HG02938 (cell line): ENCODE data around the gene PSMD6.

Experiments used
- ATAC-seq: cut with Tn5 transposase; IDR thresholded peaks from one replicate; pipeline ENCODE4 v1.9.1; 2021; ENCODE audit warnings: mild to moderate bottlenecking, moderate library complexity; ENCODE audit not compliant: unreplicated experiment

PSMD6 gene

DNA sequence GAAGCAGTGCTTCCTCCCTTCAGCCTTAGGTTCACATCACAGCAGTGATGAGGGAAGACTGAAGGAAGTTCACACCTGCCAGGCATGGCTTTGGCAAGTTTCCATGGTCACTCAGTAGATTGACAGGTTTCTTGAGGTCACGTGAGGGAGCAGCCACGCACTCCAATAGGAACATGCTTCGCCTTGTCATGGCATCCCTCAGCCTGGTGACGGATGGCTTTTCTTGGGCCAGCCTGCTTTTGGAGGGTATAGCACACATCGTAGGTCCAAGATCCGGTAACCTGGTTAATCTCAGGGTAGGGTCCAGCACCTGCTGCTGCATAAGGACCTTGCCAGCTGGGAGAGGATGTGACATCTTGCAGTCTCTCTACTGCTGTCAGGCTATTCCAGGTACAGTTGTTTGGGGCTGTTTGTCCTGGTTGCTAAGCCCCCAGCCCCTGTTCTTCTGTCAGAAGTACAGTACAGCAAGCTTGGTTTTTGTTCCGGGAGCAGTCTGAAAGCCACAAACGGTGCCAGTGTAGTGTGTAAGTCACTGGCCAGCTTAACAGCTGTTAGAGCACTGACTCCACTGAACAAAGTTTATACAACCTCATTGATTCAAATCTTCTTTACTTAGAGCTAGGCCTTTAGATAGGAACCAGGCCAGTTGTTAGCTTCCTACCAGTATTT, 42.3 kb downstream of the PSMD6 start:
- ATAC-seq = no peak

DNA sequence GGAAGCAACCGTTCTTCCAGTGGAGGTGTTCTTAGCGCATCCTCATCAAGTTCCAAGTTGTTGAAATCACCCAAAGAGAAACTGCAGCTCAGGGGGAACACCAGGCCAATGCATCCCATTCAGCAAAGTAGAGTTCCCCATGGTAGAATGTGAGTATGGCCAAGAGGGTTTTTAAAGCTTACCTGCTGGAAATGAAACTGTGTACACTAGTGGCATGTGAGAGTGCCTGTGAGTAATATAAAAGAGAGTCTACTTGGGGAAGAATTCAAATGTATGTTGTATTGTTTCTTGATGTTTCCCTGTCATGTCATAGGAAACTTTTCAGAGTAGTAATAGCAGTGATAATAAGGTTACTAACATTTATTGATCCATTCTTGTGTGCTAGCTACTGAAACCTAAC, 43.3 kb downstream of the PSMD6 start:
- ATAC-seq = no peak

DNA sequence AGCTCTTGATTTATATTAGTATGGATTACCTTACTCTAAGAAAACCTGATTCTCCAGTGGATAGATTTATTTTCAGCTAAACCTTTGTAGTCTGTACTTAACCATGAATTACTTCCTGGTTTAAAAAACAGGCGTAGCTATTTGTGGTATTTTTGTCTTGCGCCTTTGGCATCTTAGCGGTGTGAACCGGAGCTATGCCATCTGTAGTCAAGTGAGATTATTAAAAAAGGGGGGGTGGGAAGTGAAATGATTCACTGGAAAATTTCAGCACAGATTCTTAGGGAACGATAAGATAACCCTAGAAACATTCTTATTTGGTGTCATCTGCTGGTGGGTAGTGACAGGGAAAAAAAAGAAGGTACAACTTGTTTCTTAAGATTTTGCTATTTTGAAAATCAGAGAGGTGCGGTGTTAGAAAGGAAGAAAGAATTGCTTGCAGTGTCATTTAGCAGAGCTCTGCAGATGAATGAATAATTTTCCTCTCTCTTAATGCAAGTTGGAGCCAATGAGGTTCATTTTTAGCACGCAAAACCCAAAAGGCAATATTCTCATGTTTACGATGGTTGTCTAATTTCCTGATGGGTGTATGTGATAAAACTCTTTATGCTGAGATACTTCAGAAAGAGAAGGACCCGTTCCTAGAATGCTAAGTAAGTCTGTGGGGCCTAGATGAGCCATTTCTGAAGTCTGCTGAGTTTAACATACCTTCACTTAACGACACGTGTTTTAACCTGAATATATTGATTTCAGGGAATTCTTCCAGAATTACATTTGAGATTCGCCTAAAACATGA, 44.0 kb downstream of the PSMD6 start:
- no peak for ATAC-seq

DNA sequence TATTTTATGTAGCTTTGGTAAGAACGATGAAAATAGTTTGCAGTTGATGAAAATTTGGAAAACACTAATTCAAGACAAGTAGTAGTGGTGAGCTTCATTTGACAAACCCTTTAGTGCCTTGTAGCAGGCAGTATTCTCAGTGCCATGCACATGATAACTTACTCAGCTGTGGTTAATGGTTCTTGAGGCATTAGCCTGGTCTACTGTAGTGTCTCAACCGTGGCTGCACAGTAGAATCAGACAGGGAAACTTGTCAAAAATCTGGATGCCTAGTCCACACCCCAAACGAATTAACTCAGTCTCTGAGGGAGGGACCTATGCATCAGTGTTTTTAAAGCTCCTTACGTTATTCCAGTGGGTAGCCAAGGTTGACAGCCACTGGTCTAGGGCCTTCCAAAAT, 45.4 kb downstream of the PSMD6 start:
- no peak for ATAC-seq

GRCh38 chr3:63976872-63977200, 46.5 kb downstream of the PSMD6 start:
- ATAC-seq = no peak

GRCh38 chr3:63976161-63976871, 47.0 kb downstream of the PSMD6 start:
- ATAC-seq = no peak

DNA sequence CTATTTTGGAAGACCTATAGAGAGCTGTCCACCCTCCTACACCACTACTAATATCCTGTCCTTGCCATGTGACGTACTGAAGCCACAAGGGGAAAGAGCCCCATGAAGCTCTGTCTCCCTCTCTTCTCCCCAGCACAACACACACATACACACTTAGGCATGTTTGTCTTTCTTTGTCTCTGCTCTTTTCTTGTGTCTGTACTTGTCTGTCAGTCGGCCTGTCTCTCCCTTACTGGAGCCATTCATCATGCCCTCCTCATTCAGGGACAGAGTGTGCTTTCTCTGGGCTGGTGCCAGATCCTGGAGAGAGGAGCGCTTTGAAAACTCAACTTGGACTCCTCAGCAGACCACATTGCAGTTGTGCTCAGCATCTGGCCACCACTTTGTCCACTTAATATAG, 47.6 kb downstream of the PSMD6 start:
- ATAC-seq = no peak

- ATAC-seq = no peak
Measured at GRCh38 chr3:63974451-63974850, 48.8 kb downstream of the PSMD6 start.

DNA sequence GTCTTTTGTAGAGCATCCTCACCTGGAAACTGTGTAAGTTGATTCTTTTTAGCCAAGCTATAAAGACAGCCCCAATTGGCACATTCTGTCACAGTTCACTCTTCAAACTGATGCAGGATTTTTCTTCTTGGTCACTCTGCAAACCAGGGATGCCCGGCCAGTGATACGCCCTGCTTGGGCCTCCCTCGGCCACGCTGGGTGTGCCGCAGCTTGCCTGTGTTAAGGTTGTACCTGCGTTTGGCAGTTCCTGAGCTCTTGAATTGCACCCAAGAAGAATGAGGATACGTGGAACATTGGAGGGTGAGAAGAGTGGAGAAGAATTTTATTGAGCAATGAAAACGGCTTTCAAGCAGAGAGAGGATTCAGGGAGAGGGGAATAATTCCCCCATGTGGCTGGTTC, 49.9 kb downstream of the PSMD6 start:
- ATAC-seq = no peak

- no peak for ATAC-seq
Measured at GRCh38 chr3:63972987-63973386, 50.3 kb downstream of the PSMD6 start.

DNA sequence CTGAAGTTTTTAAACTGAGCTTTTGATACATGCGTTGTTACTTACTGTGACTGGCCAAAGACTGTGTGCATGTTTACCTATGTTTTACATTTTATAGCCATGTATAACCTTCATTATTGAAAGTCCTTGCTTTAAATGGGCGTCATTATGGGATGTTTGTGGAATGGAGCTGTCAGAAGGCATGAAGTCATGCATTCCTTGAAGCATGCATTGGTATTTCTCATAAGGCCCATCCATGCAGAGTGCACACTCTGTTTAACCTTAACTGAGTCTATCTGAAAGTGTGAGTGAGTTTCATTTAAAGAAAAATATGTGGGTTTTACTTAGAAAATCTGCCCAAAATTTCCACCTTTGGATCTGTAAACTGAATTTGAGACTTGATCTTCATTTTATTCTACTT, 51.1 kb downstream of the PSMD6 start:
- ATAC-seq = no peak

DNA sequence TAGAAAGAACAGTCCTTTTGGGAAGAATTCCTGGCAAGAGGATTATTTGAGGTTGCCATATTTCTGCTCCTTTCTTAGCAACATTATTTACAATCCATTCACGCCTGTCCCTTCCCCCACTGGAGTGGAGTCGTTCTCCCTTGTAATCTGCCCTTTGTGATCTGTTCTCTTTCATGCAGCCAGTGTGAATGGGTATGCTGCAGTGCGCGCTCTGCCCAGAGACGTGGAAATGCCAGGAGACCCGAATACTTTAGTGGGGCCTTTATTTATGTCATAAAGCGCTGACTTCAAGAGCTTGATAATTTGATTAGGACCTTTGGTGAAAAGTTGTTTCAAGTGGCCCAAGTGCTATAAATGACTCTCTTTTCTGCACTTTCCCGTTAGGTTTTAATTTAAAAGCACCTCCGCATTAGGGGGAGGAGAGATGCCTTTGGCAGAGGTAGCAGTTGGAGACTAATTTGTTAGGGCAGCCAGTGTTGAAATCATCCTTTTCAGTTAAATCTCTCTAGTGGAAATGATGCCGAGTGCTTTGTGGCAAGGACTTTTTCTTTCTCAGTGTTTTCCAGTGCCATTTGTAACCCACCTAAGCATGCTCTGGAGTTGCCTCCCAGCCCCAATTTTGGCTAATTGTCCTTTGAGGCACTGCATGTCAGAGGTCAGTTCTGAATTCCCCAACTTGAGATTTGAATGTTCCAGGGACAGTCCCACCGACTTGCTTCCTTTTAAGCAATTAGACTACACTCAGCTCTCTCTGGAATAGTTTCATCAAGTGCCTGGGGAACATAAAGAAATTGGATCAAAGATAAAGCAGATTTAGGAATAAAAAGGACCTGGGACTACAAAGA, 52.4 kb downstream of the PSMD6 start:
- no peak for ATAC-seq

DNA sequence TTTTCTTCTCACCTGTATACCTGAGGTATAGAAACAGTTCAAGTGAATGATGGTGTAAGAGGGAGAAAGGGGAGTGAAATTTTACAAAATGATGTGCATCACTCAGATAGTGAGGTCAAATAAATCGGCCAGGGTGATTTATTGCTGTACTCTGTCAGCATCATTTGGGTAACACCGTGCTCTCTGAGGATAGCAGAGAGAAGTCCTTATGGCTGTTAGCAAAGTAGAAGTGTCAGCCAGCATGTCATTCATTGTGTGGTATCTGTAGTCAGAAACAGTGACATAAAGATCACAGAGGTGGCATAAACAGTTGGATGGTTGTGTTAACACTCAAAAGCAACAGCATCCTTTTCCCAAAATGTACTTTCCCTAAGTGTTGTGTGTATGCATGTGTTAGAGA, 53.4 kb downstream of the PSMD6 start:
- ATAC-seq = no peak

DNA sequence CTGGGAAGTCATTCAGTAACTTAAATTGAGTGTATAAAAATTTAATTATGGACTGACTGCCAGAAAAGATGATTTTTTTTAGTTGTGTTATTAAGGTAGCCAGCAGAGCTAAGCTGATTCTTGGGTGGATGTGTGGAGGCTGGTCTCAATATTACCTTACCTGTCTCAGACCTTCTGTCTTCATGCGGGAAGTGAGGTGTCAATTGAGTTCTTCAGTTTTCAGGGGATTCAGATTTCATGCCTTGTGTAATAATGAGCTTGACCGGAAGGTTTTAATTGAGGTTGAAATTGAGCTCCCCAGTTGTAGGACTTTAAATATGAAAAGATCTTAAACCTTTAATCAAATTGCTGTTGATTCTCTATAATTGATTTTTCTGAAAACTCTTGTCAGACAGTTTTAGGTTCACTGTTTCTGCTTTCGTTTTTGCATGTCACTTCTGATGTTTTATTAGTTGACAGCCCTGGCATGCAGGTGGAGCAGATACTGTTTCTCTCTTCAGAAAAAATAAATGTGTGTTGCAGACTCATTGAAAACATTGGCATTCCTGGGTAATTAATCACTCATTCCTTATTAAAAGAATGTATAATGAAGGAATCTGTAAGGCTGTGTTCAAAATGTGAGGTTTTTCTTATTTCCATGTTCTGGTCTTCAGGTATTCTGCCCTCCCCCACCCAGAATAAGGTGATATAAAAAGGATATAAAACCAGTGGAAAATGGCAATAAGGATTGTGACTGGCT, 54.5 kb downstream of the PSMD6 start:
- peak; percentile 15 for ATAC-seq

DNA sequence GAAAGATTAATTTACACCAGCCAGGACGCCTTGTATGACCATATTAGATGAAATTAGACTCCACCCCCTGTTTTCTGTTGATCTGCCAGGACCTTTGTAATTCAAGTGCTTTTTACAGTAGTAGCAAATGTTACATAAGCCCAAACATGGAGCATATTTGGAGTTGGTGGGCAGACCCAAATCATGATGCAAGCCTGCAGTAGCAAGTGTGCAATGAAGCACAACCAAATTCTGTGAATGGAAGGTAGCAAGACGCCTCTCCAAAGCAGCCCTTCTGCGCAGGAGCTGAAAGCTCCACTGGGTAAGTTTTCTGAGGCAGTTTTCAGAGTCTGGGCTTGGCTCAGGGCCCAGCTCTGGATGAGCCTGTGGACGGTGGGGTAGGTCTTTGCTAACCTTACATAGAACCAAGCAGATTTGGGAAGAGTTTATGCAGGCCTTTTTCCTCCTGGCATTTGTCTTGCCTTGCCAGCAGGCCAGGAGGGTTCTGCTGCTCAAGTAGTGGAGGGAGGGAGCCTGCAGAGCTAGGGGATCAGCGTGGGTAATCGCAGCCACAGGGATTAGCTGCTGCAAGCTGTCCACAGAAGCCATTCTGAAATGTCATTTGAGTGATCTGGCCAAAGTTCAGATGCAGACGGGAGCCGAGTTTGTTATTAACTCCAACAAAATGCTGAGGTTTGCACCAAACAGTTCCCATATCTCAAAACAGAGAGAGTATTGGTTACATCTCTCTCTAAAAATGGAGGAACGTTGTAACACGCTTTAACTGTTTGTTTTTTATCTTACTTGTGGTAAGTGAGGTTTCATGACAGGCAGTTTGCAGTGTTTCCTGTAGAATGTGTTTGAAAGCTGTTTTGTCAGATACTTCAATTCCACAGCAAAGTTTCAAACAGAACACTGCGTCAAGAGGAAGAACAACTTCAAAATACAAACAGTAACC, 55.4 kb downstream of the PSMD6 start:
- ATAC-seq = peak; percentile 66

DNA sequence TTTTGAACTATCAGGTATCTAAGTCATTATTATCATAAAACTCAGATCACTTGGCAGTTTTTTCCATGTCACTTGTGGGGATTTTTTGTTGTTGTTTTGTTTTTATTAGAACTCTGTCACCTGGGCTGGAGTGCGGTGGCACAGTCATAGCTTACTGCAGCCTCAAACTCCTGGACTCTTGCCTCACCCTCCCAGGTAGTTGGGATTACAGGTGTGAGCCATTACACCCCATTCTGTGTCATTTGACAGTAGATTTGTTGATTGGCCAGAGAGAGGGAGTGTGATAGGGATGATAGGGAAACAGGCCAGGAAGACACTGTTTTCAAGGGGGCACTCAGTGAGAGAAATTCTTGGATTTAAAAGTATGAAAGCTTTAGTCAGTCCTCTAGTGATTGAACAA, 56.4 kb downstream of the PSMD6 start:
- no peak for ATAC-seq

GRCh38 chr3:63966007-63966406, 57.3 kb downstream of the PSMD6 start:
- ATAC-seq = no peak

- no peak for ATAC-seq
Measured at GRCh38 chr3:63964681-63965485, 58.4 kb downstream of the PSMD6 start.

DNA sequence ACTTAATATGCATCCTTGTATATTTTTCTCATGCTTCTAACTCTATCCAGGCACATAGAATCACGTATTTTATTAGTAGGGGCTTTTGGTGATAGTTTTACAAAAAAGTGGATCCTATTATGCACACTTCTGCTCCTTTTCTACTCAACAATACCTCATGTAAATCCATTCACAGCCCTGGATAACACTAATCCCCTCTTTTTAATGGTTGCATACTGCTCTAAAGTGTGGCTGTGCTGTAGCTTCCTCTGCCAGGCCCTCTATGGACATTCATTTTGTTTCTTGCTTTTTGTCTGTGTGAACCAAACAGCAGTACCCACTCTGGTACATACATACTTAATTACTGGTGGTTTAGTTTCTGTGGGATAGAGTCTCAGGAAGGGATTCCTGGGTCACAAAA, 59.8 kb downstream of the PSMD6 start:
- no peak for ATAC-seq
